Tibial nerve (tissue), 3 donors: ENCODE measurements around the gene FAM107B.

Experiments used
- CTCF ChIP-seq, 5 experiments: fragments of 200-600 bp in 3 of 5; fragments of 450-650 bp in 2 of 5; sonication (generic) in 3 of 5; IDR thresholded peaks; one replicate each; pipeline ENCODE4 v1.5.1; 2016 to 2019; ENCODE audit warnings: antibody characterized with exemption in 5 of 5, mild to moderate bottlenecking in 3 of 5, moderate library complexity in 2 of 5
- POLR2A ChIP-seq, 2 donors: fragments of 450-650 bp; IDR thresholded peaks; one replicate each; pipeline ENCODE4 v1.6.1; 2017; ENCODE audit warnings: antibody characterized with exemption in 2 of 2, mild to moderate bottlenecking in 2 of 2, moderate library complexity in 2 of 2

GRCh38 chr10:14487488-14487883, 287.2 kb downstream of the FAM107B start:
- TF ChIP-seq CTCF (IDR thresholded peaks at IDR 0.05) (no peak), POLR2A (IDR thresholded peaks at IDR 0.05) (no peak)
